Activated B cell treated with CpG ODN at 0.5 μM for 24 hours (primary cell): ENCODE results near the gene SLC41A3. TPM values are rescaled to one million over a fixed set of nuclear protein-coding genes. Genes with fewer than 3 reads are reported as not detected.

Source experiments
- ATAC-seq: fragments of 200-7000 bp; cut with Tn5 transposase; one replicate; pipeline ENCODE4 v1.10.0; 2021; ENCODE audit warnings: low read depth, mild to moderate bottlenecking, moderate library complexity
- CTCF ChIA-PET: fragments of 350-600 bp; sonication (Branson Sonifier 250); formaldehyde crosslinking; loops from one replicate; lab custom pipeline; 2021; ENCODE audit warnings: antibody characterized with exemption; lab: Charles Lee
- POLR2A ChIA-PET: fragments of 350-600 bp; sonication (Branson Sonifier 250); formaldehyde crosslinking; loops from one replicate; lab custom pipeline; 2021; ENCODE audit warnings: antibody characterized with exemption; lab: Charles Lee
- DNase-seq: peaks from one replicate; pipeline ENCODE4 v3.0.0; 2022
- H3K27ac Mint-ChIP-seq: one replicate; pipeline ENCODE4 v1.8.0; 2020; ENCODE audit warnings: mixed read lengths
- H3K27me3 Mint-ChIP-seq: one replicate; pipeline ENCODE4 v1.8.0; 2021; ENCODE audit warnings: mixed read lengths
- H3K36me3 Mint-ChIP-seq: one replicate; pipeline ENCODE4 v1.8.0; 2021; ENCODE audit warnings: low read depth, mixed read lengths
- H3K4me1 Mint-ChIP-seq: one replicate; pipeline ENCODE4 v1.8.0; 2021; ENCODE audit warnings: mixed read lengths
- H3K4me3 Mint-ChIP-seq: one replicate; pipeline ENCODE4 v1.8.0; 2020; ENCODE audit warnings: mild to moderate bottlenecking, mixed read lengths
- H3K9me3 Mint-ChIP-seq: one replicate; pipeline ENCODE4 v1.8.0; 2020; ENCODE audit warnings: mixed read lengths
- intact Hi-C: fragments of 100-400 bp; cut with micrococcal nuclease; formaldehyde crosslinking; loops from one replicate; pipeline ENCODE4 v1.15.1; 2024
- total RNA-seq: library from RNA; stranded (reverse); gene quantifications from 2 replicates; pipeline ENCODE4 v1.2.3, GENCODE V29; 2022
- TF ChIP-seq, protein P1 (sequence below): fragments of 200-600 bp; IDR thresholded peaks from one replicate; pipeline ENCODE4 v1.8.0; 2022; ENCODE audit warnings: antibody characterized with exemption, mild to moderate bottlenecking

SLC41A3 gene
- total RNA-seq, 1 donor from 2014 or later: 36.2 TPM

DNA sequence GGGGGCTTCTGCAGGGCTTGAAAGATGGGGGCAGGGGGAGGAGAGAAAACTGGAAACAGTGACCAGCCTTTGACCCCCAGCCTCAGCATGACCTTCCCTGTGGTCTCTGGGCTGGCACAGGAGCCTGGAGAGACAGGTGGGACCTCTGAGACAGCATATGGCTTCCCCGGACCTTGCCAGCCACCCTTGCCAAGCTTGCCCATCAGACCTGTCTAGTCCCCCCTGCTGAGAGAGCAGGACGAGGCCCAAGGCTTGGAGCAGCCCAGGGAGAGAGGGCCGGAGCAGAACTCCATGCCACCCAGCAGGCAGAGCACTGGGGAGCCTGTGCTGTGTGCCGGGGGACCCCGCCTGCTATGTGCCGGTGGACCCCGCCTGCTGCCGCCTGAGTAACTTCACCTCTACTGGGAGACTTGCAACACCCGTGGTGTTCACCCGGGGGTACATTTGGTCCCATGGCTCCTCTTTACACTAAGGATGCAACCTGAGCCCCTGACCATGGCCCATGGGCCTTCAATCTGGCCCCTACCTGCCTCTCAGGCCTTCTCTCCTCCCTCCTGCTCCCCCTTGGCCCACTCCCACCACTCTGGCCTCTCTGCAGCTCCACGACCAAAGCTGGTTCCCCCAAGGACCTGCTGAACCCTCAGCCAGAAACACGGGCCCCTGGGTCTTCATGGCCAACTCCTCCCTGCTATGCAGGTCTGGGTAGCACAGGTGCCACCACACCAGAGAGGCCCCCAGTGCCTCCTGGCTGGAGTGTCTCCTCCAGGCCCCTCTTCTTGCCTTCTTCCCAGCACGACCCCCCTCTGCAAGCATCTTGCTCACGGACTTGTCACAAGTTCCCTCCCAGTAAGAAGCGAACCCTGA is 21.1 kb upstream of the SLC41A3 start:
- ATAC-seq (no peak), DNase-seq (no peak)
- no peaks in the 10 kb centered on the region for H3K27me3 Mint-ChIP-seq
- no peaks in the 10 kb centered on the region for H3K4me1 Mint-ChIP-seq
- H3K36me3 Mint-ChIP-seq: no peaks in the 10 kb centered on the region
- intact Hi-C loops: no loop called here
- no peaks in the 10 kb centered on the region for H3K9me3 Mint-ChIP-seq
- TF ChIP-seq, protein P1, sequence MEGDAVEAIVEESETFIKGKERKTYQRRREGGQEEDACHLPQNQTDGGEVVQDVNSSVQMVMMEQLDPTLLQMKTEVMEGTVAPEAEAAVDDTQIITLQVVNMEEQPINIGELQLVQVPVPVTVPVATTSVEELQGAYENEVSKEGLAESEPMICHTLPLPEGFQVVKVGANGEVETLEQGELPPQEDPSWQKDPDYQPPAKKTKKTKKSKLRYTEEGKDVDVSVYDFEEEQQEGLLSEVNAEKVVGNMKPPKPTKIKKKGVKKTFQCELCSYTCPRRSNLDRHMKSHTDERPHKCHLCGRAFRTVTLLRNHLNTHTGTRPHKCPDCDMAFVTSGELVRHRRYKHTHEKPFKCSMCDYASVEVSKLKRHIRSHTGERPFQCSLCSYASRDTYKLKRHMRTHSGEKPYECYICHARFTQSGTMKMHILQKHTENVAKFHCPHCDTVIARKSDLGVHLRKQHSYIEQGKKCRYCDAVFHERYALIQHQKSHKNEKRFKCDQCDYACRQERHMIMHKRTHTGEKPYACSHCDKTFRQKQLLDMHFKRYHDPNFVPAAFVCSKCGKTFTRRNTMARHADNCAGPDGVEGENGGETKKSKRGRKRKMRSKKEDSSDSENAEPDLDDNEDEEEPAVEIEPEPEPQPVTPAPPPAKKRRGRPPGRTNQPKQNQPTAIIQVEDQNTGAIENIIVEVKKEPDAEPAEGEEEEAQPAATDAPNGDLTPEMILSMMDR: no peak
- ChIA-PET POLR2A (no interaction called here), CTCF (no interaction called here)
- no peak overlapping the region for H3K4me3 Mint-ChIP-seq
- no peak overlapping the region for H3K27ac Mint-ChIP-seq

DNA sequence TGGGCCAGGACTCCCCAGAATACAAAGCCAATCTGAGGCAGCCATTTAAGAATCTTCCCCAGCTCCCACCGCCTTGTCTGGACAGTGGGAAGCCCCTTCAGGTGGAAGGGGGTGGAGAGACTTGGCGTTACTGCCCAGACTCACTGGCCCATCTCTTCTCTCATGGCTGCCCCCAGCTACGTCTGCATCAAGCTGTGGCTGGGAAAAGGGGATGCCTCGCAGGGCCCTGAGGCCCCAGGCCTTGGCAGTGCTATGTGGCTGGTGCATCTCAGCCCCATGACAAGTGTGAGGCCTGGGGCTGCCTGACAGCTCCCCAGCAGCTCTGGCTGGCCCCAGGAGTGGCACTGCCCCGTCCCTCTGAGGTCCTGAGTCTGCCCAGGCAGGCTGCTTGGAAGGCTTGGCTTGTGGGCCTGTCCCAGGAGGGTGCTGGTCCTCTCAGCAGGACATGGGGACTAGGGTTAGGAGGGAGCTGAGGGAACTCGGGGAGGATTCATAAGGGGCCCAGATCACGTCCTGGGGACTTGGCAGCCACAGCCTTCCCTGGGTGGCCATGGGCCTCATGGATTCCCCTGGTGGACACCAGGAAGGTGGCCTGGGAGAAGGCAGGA is 20.2 kb upstream of the SLC41A3 start:
- H3K9me3 Mint-ChIP-seq: no peaks in the 10 kb centered on the region
- no peak overlapping the region for H3K27ac Mint-ChIP-seq
- TF ChIP-seq, protein P1: no peak
- CTCF ChIA-PET: no interaction called here
- H3K4me1 Mint-ChIP-seq: no peaks in the 10 kb centered on the region
- no peaks in the 10 kb centered on the region for H3K27me3 Mint-ChIP-seq
- no peaks in the 10 kb centered on the region for H3K36me3 Mint-ChIP-seq
- ATAC-seq (no peak), DNase-seq (no peak)
- POLR2A ChIA-PET: no interaction called here
- H3K4me3 Mint-ChIP-seq: no peak overlapping the region
- intact Hi-C loops: no loop called here

DNA sequence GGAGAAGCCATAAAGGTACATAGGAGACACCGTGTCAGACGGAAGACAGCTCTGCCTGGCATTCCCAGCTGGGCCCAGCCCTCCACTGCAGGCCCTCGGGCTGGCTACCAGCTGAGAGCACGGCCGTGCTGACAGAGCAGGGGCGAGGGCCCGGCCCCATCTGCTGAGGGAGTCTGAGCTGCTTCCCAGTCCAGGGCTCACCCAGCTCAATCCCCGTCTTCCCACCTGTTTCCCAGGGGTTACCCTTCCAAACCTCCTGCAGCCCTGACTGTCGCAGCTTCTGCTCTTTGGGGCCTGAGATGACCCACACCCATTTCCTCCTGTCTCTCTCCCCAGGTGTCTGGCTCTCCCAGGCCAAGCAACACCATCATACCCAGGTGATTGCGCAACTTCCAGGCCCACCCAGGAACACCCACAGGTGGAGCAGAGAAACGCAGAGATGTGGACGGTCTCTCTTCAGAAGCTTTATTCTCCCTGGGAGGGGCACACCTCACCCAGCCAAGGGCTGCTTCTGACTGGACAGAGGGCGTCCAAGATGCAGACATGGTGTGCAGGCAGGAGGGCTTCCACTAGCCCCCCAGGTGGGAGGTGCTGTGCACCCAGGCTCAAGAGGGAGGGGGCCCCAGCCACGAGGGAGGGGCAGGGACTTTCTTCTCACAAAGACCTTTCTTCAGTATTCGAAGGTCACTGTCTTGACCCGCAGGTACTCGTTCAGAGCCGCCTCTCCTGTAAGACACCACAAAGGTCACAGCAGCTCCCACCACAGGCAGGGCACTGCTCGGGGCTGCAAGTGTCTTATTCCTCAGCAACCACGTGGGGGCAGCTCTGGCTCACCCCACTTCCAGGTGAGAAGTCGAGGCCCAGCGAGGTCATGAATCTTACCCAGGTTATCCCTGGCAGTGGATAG is 19.4 kb upstream of the SLC41A3 start:
- DNase-seq (no peak), ATAC-seq (no peak)
- CTCF ChIA-PET: no interaction called here
- no peak overlapping the region for H3K4me3 Mint-ChIP-seq
- no peaks in the 10 kb centered on the region for H3K36me3 Mint-ChIP-seq
- no peaks in the 10 kb centered on the region for H3K4me1 Mint-ChIP-seq
- H3K27ac Mint-ChIP-seq: no peak overlapping the region
- intact Hi-C loops: no loop called here
- H3K27me3 Mint-ChIP-seq: no peaks in the 10 kb centered on the region
- POLR2A ChIA-PET: no interaction called here
- H3K9me3 Mint-ChIP-seq: no peaks in the 10 kb centered on the region
- TF ChIP-seq, protein P1: no peak

DNA sequence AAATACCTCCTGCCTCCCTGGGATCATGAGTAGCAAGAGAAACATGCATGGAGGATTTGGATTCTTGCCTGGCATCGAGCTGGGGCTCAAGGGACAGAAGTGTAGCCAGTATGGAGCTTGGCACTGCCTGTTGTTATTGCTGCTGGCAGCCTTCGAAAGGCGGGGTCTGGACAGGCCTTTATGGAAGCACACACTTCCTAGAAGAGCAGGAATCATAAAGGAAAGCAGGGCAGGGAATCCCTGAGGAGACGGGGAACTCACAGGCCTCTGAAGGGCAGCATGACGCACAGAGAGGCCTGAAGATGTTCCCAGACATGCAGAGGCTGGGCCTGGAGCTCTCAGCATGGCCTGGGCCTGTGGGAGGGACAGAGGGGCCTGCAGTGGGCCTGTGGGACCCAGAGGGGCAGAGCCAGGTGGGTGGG is 18.6 kb upstream of the SLC41A3 start:
- Mint-ChIP-seq H3K36me3 (no peaks in the 10 kb centered on the region), H3K4me3 (no peak overlapping the region), H3K9me3 (peaks cover under 1% of the 10 kb centered on the region), H3K27me3 (no peaks in the 10 kb centered on the region), H3K4me1 (no peaks in the 10 kb centered on the region), H3K27ac (no peak overlapping the region)
- TF ChIP-seq, protein P1: no peak
- POLR2A ChIA-PET: no interaction called here
- CTCF ChIA-PET: no interaction called here
- ATAC-seq (no peak), DNase-seq (no peak)
- intact Hi-C loops: no loop called here
